ENCODE results near the gene LACRT. TPM values are rescaled to one million over a fixed set of nuclear protein-coding genes. Genes with fewer than 3 reads are reported as not detected.

LACRT gene
- total and polyA plus RNA-seq, 9 donors, result not detected

DNA sequence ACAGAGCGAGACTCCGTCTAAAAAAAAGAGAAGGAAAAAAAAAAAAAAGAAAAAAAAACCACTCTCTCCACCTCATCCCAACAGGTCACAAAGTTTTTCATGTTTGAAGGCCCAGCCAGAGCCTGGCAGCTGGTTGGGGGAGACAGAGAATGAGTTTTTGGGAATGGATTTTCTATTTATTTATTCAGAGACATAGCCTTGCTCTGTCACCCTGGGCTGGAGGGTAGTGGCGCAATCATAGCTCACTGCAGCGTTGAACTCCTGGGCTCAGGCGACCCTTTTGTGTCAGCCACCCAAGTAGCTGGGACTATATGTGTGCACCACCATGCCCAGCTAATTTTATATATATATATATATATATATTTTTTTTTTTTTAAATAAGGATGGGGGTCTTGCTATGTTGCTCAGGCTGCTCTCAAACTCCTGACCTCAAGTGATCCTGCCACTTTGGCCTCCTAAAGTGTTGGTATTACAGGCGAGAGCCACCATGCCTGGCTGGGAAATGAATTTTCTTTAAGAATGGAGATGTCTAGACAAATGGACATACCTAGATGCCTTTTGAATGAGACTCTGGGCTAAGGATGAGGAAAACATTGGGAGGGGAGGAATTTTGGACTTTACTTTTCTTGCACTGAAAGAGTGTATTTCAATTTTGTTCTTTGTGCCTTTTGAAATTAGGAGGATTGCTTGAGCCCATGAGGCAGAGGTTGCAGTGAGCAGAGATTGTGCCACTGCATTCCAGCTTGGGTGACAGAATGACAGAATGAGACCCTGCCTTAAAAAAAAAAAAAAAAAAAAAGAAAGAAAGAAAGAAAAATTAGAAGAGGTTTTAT, 29.3 kb downstream of the LACRT start:
- Histone ChIP-seq H3K27me3 (no peaks in the 10 kb centered on the region), H3K9me3 (no peaks in the 10 kb centered on the region), H3K27ac (no peak overlapping the region), H3K4me1 (ENCODE audit: insufficient read depth) (no peaks in the 10 kb centered on the region), H3K4me3 (no peak overlapping the region), H3K36me3 (no peaks in the 10 kb centered on the region)
- DNase-seq, result no peak
- 91 to 95% (median 93%) methylated on average over 6 of the region's 6 CpGs for WGBS, 3 donors
- intact Hi-C loops (cut with DNase I), result no loop called here
- no peak for TF ChIP-seq EP300 (IDR thresholded peaks at IDR 0.05)
- TF ChIP-seq, protein P1, sequence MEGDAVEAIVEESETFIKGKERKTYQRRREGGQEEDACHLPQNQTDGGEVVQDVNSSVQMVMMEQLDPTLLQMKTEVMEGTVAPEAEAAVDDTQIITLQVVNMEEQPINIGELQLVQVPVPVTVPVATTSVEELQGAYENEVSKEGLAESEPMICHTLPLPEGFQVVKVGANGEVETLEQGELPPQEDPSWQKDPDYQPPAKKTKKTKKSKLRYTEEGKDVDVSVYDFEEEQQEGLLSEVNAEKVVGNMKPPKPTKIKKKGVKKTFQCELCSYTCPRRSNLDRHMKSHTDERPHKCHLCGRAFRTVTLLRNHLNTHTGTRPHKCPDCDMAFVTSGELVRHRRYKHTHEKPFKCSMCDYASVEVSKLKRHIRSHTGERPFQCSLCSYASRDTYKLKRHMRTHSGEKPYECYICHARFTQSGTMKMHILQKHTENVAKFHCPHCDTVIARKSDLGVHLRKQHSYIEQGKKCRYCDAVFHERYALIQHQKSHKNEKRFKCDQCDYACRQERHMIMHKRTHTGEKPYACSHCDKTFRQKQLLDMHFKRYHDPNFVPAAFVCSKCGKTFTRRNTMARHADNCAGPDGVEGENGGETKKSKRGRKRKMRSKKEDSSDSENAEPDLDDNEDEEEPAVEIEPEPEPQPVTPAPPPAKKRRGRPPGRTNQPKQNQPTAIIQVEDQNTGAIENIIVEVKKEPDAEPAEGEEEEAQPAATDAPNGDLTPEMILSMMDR (IDR thresholded peaks at IDR 0.05), result no peak
- no peak for TF ChIP-seq POLR2A (IDR thresholded peaks at IDR 0.05)

DNA sequence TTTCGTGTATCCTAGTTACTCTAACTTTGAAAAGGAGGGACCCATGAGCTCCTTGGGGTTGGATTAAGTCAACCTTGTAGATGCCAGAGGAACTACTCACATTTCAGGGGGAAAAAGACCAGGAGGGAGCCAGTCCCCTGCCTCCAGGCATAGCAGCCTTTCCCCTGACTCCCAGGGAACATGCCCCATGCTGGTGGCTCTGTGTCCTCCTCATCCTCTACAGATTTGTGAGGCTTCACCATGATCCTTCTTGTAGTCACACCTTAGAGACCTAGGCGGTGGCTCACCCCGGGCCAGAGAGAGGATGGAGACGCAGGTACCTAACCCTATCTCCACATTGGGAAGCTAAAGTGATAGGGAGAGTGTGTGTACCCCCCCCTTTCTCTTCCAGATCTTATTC, 30.3 kb downstream of the LACRT start:
- WGBS, 3 donors, result 89 to 91% (median 89%) methylated on average over 4 of the region's 4 CpGs

DNA sequence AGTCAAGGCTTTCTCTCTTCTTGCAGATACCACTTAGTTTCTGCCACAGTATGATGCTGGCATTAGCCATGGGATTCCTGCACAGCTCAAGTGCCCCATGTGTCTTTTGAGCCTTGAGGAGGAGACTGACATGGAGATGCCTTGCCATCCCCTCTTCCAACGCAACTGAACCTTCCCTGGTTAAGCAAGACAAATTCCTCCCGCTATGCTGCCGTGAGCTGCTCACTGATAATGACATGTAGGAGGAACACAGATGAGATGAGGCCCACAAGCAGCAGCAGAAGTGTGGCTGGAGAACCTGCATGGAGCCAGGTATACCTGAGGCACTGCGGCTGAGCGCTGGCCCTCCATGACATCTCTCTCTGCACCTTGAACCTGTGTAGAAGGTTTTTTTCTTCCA, 30.8 kb downstream of the LACRT start:
- no peaks in the 10 kb centered on the region for H3K27me3 ChIP-seq
- no peak for TF ChIP-seq EP300 (IDR thresholded peaks at IDR 0.05)
- TF ChIP-seq, protein P1 (IDR thresholded peaks at IDR 0.05), result no peak
- no peaks in the 10 kb centered on the region for H3K4me1 ChIP-seq (ENCODE audit: insufficient read depth)
- H3K36me3 ChIP-seq, result no peaks in the 10 kb centered on the region
- H3K9me3 ChIP-seq, result no peaks in the 10 kb centered on the region
- WGBS, 3 donors, result 71 to 81% (median 75%) methylated on average over 5 of the region's 5 CpGs
- no peak for DNase-seq
- H3K4me3 ChIP-seq, result no peak overlapping the region
- H3K27ac ChIP-seq, result no peak overlapping the region
- intact Hi-C loops (cut with DNase I), result no loop called here

More for the DNA sequence above, 30.3 kb downstream of the LACRT start:
- Histone ChIP-seq H3K36me3 (no peaks in the 10 kb centered on the region), H3K9me3 (no peaks in the 10 kb centered on the region), H3K27ac (no peak overlapping the region), H3K27me3 (no peaks in the 10 kb centered on the region), H3K4me1 (ENCODE audit: insufficient read depth) (no peaks in the 10 kb centered on the region), H3K4me3 (no peak overlapping the region)
- TF ChIP-seq EP300 (IDR thresholded peaks at IDR 0.05) (no peak), POLR2A (IDR thresholded peaks at IDR 0.05) (no peak)
- TF ChIP-seq, protein P1 (IDR thresholded peaks at IDR 0.05), result no peak
- intact Hi-C loops (cut with DNase I), result no loop called here
- no peak for DNase-seq

DNA sequence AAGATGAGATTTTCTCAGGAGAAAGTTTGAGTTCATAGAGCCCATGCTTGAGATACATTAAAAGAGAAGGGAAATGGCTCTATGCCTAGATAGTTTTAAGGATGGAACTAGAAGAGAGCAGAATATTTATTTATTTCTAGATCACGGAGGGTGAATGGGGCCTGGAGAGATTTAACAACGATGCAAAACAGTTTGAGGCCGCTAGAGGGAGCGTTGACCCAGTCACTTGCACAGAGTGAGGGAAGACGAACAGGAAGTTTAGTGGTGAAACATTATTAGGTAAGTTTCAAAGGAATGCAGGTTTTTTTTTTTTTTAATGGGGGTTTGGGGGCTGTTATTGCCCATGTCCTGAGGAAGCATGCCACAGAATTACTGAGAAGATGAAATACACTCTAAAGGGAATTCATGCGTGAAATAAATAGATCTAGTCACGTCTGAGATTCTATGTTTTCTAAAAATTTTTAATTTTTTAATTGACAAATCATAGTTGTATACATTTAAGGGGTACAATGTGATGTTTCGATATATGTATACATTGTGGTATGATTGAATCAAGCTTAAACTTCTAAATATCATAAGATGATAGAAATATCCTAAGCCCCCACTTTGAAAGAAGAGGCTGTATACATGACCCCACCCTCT, 31.4 kb downstream of the LACRT start:
- TF ChIP-seq POLR2A (IDR thresholded peaks at IDR 0.05), result no peak
- TF ChIP-seq, protein P1 (IDR thresholded peaks at IDR 0.05), result peak in 2 of 3 donors; percentile 61 to 65
- Histone ChIP-seq H3K27ac (no peak overlapping the region), H3K4me1 (ENCODE audit: insufficient read depth) (no peaks in the 10 kb centered on the region), H3K4me3 (no peak overlapping the region), H3K36me3 (no peaks in the 10 kb centered on the region), H3K9me3 (no peaks in the 10 kb centered on the region), H3K27me3 (no peaks in the 10 kb centered on the region)
- DNase-seq, result peak; percentile 46 to 70 (median 60)
- 18 to 20% (median 19%) methylated on average over 8 of the region's 8 CpGs for WGBS, 3 donors
- intact Hi-C loops (cut with DNase I), result no loop called here
